Esophagus (tissue), 2 donors: Measurements from ENCODE around the gene PUS1. TPM values are rescaled to one million over a fixed set of nuclear protein-coding genes. Genes with fewer than 3 reads are reported as not detected.
"Not testable (repeated sequence)": the region's sequence is repeated elsewhere in the genome, so short reads cannot be mapped to it uniquely, and the experiment has no call there.

Source experiments
- H3K27ac ChIP-seq, 2 donors: one replicate each; pipeline ENCODE4 v1.5.1; 2013; ENCODE audit warnings: low read depth in 2 of 2, mild to moderate bottlenecking in 2 of 2, inconsistent platforms in 1 of 2, low read length in 1 of 2, moderate library complexity in 1 of 2
- H3K27me3 ChIP-seq, 2 donors: one replicate each; pipeline ENCODE4 v1.6.1; 2013; ENCODE audit warnings: low read length in 2 of 2, control low read depth in 1 of 2, mild to moderate bottlenecking in 1 of 2; ENCODE audit not compliant: insufficient read depth in 2 of 2, control insufficient read depth in 1 of 2
- H3K36me3 ChIP-seq, 2 donors: one replicate each; pipeline ENCODE4 v1.6.1; 2013; ENCODE audit warnings: low read length in 1 of 2; ENCODE audit not compliant: control insufficient read depth in 2 of 2, insufficient read depth in 2 of 2
- H3K4me1 ChIP-seq, 2 donors: one replicate each; pipeline ENCODE4 v1.6.1; 2013; ENCODE audit warnings: low read length in 1 of 2; ENCODE audit not compliant: control insufficient read depth in 2 of 2, insufficient read depth in 2 of 2
- H3K4me3 ChIP-seq, 2 donors: one replicate each; pipeline ENCODE4 v1.5.1; 2013; ENCODE audit warnings: low read length in 2 of 2, mild to moderate bottlenecking in 2 of 2, low read depth in 1 of 2, moderate library complexity in 1 of 2
- H3K9me3 ChIP-seq, 2 donors: one replicate each; pipeline ENCODE4 v1.6.1; 2013; ENCODE audit warnings: mild to moderate bottlenecking in 2 of 2, low read depth in 1 of 2, low read length in 1 of 2, moderate library complexity in 1 of 2; ENCODE audit not compliant: control insufficient read depth in 2 of 2, insufficient read depth in 1 of 2
- WGBS, 2 donors: extraction: QIAGEN DNeasy Blood & Tissue Kit; methylation state at CpG; one replicate each; pipeline ENCODE4 v1.1.7; 2013; 5-methylcytosine and 5-hydroxymethylcytosine counted together
- polyA plus RNA-seq, 2 donors: library from polyadenylated mRNA; stranded (reverse); fragments of 200-250 nt; gene quantifications; one replicate each; pipeline ENCODE4 v1.2.3, GENCODE V29; 2013
- donor health status: healthy with polysubstance abuse.
- donor health status: Bipolar disorder and iron deficiency.

Gene PUS1
- polyA plus RNA-seq, 2 donors = 27.5 to 28.7 TPM

GRCh38 chr12:131942671-131943070 is 13.6 kb downstream of the PUS1 start:
- no peaks in the 10 kb centered on the region for H3K4me1 ChIP-seq
- WGBS, 2 donors = 93 to 94% methylated on average over 12 of the region's 12 CpGs
- H3K27ac ChIP-seq = no peak overlapping the region
- H3K36me3 ChIP-seq = peaks cover 0 to 31% of the 10 kb centered on the region in 2 donors
- peaks cover 0 to 4% of the 10 kb centered on the region in 2 donors for H3K9me3 ChIP-seq
- no peaks in the 10 kb centered on the region for H3K27me3 ChIP-seq
- no peak overlapping the region for H3K4me3 ChIP-seq

DNA sequence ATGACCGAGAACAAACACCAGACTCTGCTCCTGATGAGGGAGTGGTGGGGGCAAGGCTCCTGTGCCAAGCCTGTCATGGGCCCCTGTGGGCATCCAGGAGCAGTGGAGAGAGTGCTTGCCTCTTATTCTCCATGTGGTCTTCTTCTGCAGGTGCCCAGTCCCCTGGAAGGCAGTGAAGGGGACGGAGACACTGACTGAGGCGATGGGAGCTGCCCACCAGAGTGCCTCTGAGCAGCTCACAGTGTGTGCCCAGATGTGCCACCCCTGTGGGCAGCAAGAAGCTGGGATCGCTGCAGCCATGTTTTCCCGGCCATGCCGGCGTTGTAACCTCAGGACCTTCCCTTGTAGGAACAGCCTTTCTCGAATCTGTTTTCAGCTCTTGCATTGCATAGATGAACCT is 14.3 kb downstream of the PUS1 start:
- H3K4me1 ChIP-seq = no peaks in the 10 kb centered on the region
- peaks cover 0 to 4% of the 10 kb centered on the region in 2 donors for H3K9me3 ChIP-seq
- WGBS, 2 donors = 95 to 97% methylated on average over 8 of the region's 8 CpGs
- no peaks in the 10 kb centered on the region for H3K27me3 ChIP-seq
- no peak overlapping the region for H3K27ac ChIP-seq
- H3K36me3 ChIP-seq = peaks cover 0 to 31% of the 10 kb centered on the region in 2 donors
- no peak overlapping the region for H3K4me3 ChIP-seq

DNA sequence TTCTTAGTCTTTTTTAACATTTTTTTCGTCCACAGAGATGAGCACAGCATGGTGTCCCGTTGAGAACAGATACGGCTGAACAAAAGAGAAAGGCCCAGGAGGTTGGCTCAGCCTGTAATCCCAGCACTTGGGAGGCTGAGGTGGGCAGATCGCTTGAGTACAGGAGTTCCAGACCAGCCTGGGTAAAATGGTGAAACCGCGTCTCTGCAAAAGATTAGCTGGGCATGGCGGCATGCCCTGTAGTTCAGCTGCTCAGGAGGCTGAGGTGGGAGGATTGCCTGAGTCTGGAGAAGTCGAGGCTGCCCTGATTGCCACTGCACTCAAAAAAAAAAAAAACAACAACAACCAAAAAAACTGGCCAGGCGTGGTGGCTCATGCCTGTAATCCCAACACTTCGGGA is 14.8 kb downstream of the PUS1 start:
- Histone ChIP-seq H3K4me3 (no peak overlapping the region), H3K27me3 (no peaks in the 10 kb centered on the region), H3K36me3 (peaks cover 0 to 31% of the 10 kb centered on the region in 2 donors), H3K4me1 (no peaks in the 10 kb centered on the region), H3K27ac (no peak overlapping the region), H3K9me3 (peaks cover 0 to 4% of the 10 kb centered on the region in 2 donors)
- 97% methylated on average over 10 of the region's 10 CpGs for WGBS, 2 donors

GRCh38 chr12:131944601-131945251 is 15.7 kb downstream of the PUS1 start:
- Histone ChIP-seq H3K27me3 (no peaks in the 10 kb centered on the region), H3K9me3 (peaks cover 0 to 4% of the 10 kb centered on the region in 2 donors), H3K36me3 (peaks cover 0 to 28% of the 10 kb centered on the region in 2 donors), H3K4me3 (no peak overlapping the region), H3K4me1 (no peaks in the 10 kb centered on the region), H3K27ac (no peak overlapping the region)
- 91 to 93% methylated on average over 35 of the region's 35 CpGs for WGBS, 2 donors

- H3K36me3 ChIP-seq = peaks cover 0 to 19% of the 10 kb centered on the region in 2 donors
- 64 to 70% methylated on average over 6 of the region's 6 CpGs for WGBS, 2 donors
- H3K9me3 ChIP-seq = peaks cover 0 to 4% of the 10 kb centered on the region in 2 donors
- no peaks in the 10 kb centered on the region for H3K27me3 ChIP-seq
- no peak overlapping the region for H3K27ac ChIP-seq
- H3K4me1 ChIP-seq = no peaks in the 10 kb centered on the region
- H3K4me3 ChIP-seq = no peak overlapping the region
Measured at GRCh38 chr12:131946757-131947156, 17.7 kb downstream of the PUS1 start.

DNA sequence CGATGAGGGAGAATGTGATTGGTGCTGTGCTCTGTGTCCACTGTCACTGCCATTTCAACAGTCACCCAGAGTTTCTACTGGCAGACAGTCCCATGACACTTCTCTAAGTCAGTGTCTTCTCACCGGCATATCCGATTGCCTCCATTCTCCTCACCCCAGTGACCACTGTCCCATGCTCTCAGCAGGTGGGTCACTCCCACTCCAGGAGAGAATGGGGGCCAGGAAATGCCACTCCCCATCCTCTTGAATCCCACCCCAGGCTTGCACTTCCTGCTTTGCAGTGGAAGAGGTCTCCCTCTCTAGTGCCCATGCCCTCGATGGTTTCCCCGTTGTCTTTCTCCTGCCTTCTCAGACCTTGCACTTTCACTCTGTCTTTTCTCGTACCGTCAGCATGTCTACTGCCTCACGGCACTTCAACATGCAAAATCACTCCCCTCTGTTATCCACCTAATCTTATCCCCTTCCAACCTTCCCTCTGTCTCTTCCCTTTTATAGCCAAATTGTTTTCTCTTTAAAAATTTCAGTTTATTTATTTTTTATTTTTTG is 18.5 kb downstream of the PUS1 start:
- peaks cover 0 to 14% of the 10 kb centered on the region in 2 donors for H3K36me3 ChIP-seq
- 57 to 58% methylated on average over 8 of the region's 8 CpGs for WGBS, 2 donors
- no peak overlapping the region for H3K27ac ChIP-seq
- no peaks in the 10 kb centered on the region for H3K4me1 ChIP-seq
- no peak overlapping the region for H3K4me3 ChIP-seq
- no peaks in the 10 kb centered on the region for H3K27me3 ChIP-seq
- peaks cover 0 to 4% of the 10 kb centered on the region in 2 donors for H3K9me3 ChIP-seq

- Histone ChIP-seq H3K9me3 (peaks cover 0 to 4% of the 10 kb centered on the region in 2 donors), H3K27me3 (no peaks in the 10 kb centered on the region), H3K4me3 (no peak overlapping the region), H3K27ac (peak overlapping the region in 1 of 2 donors; percentile 6), H3K36me3 (peaks cover 0 to 11% of the 10 kb centered on the region in 2 donors), H3K4me1 (no peaks in the 10 kb centered on the region)
- 86 to 87% methylated on average over 1 of the region's 1 CpG for WGBS, 2 donors
Measured at GRCh38 chr12:131948166-131948712, 19.2 kb downstream of the PUS1 start.

DNA sequence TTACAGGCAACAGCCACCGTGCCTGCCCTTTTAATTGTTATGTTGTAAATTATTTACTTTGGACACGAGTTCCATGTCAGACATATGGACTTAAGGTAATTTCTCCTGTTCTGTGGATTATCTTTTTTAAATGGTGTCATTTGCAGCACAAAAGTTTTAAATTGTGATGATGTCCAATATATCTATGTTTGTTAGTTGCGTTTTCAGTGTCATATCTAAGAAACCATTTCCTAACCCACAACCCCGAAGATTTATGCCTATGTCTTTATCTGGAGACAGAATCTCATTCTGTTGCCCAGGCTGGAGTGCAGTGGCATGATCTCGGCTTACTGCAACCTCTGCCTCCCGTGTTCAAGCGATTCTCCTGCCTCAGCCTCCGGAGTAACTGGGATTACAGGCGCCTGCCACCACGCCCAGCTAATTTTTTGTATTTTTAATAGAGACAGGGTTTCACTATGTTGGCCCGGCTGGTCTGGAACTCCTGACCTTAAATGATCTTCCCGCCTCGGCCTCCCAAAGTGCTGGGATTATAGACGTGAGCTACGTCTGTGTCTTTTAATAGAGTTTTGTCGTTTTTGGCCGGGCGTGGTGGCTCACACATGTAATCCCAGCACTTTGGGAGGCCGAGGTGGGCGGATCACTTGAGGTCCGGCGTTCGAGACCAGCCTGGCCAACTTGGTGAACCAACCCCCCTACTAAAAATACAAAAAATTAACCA is 19.8 kb downstream of the PUS1 start:
- 39 to 43% methylated on average over 23 of the region's 23 CpGs for WGBS, 2 donors
- H3K27me3 ChIP-seq, H3K9me3 ChIP-seq, H3K36me3 ChIP-seq, H3K4me1 ChIP-seq: not testable (repeated sequence)
- peak overlapping the region; percentile 43 to 94 for H3K4me3 ChIP-seq
- peak overlapping the region; percentile 78 to 80 for H3K27ac ChIP-seq

GRCh38 chr12:131949431-131950181 is 20.5 kb downstream of the PUS1 start, which contains the start of gene EP400:
Gene EP400 (plus strand): TSS chr12:131949942. CDS start chr12:131960620, 10,678 bp downstream.
- H3K27me3 ChIP-seq = no peaks in the 10 kb centered on the region
- H3K36me3 ChIP-seq = peaks cover 0 to 5% of the 10 kb centered on the region in 2 donors
- peaks cover 0 to 2% of the 10 kb centered on the region in 2 donors for H3K9me3 ChIP-seq
- H3K4me1 ChIP-seq = no peaks in the 10 kb centered on the region
- H3K4me3 ChIP-seq = peak within 1 kb of the TSS; percentile 94 to 96
- H3K27ac ChIP-seq = peak within 1 kb of the TSS; percentile 78 to 80
- 2% methylated on average over 45 to 97 of the region's 97 CpGs for WGBS, 2 donors
